Immature natural killer cell (primary cell): ENCODE data around the gene NEO1. TPM values are rescaled to one million over a fixed set of nuclear protein-coding genes. Genes with fewer than 3 reads are reported as not detected.
A peak's percentile ranks its signal among the peaks of the same experiment; 100 is the strongest.

Experiments
- DNase-seq, 3 donors: peaks; one replicate each; pipeline ENCODE4 v3.0.0; 2022; ENCODE audit warnings: mixed read lengths in 1 of 3
- H3K27ac Mint-ChIP-seq, 6 donors: one replicate each; pipeline ENCODE4 v1.8.0; 2020; ENCODE audit warnings: mixed read lengths in 6 of 6, mild to moderate bottlenecking in 5 of 6, inconsistent platforms in 4 of 6, moderate library complexity in 3 of 6
- H3K27me3 Mint-ChIP-seq, 3 donors: one replicate each; pipeline ENCODE4 v1.8.0; 2020 to 2021; ENCODE audit warnings: low read depth in 3 of 3, mild to moderate bottlenecking in 3 of 3, mixed read lengths in 3 of 3, moderate library complexity in 3 of 3, inconsistent platforms in 1 of 3
- H3K36me3 Mint-ChIP-seq, 3 donors: one replicate each; pipeline ENCODE4 v1.8.0; 2020; ENCODE audit warnings: mixed read lengths in 3 of 3, inconsistent platforms in 2 of 3, mild to moderate bottlenecking in 2 of 3
- H3K4me1 Mint-ChIP-seq, 2 donors: one replicate each; pipeline ENCODE4 v1.8.0; 2020; ENCODE audit warnings: inconsistent platforms in 2 of 2, mild to moderate bottlenecking in 2 of 2, mixed read lengths in 2 of 2, moderate library complexity in 1 of 2
- H3K4me3 Mint-ChIP-seq, 5 donors: one replicate each; pipeline ENCODE4 v1.8.0; 2020; ENCODE audit warnings: mild to moderate bottlenecking in 5 of 5, mixed read lengths in 5 of 5, inconsistent platforms in 3 of 5, moderate library complexity in 3 of 5
- H3K9me3 Mint-ChIP-seq, 6 donors: one replicate each; pipeline ENCODE4 v1.8.0; 2020; ENCODE audit warnings: mild to moderate bottlenecking in 6 of 6, mixed read lengths in 6 of 6, inconsistent platforms in 4 of 6, moderate library complexity in 3 of 6
- polyA plus RNA-seq, 3 donors: library from polyadenylated mRNA; unstranded; fragments of 300-500 nt; fragmentation: Illumina TruSeq; gene quantifications; one replicate each; pipeline ENCODE4 v1.2.3, GENCODE V29; 2021

NEO1 gene
- polyA plus RNA-seq, 3 donors from 2014 or later = 2.2 to 6.0 (median 2.4) TPM

GRCh38 chr15:73047882-73048281 is 4.4 kb upstream of the NEO1 start:
- H3K27ac Mint-ChIP-seq = no peak overlapping the region
- no peak for DNase-seq
- H3K27me3 Mint-ChIP-seq = peaks cover 4 to 14% (median 6%) of the 10 kb centered on the region in 3 donors
- peaks cover 2 to 7% of the 10 kb centered on the region in 2 donors for H3K4me1 Mint-ChIP-seq
- no peaks in the 10 kb centered on the region for H3K9me3 Mint-ChIP-seq
- no peak overlapping the region for H3K4me3 Mint-ChIP-seq
- no peaks in the 10 kb centered on the region for H3K36me3 Mint-ChIP-seq

GRCh38 chr15:73048624-73049295 is 3.5 kb upstream of the NEO1 start:
- H3K4me3 Mint-ChIP-seq = no peak overlapping the region
- H3K4me1 Mint-ChIP-seq = peaks cover 9 to 15% of the 10 kb centered on the region in 2 donors
- H3K9me3 Mint-ChIP-seq = no peaks in the 10 kb centered on the region
- H3K27me3 Mint-ChIP-seq = peaks cover 8 to 19% (median 9%) of the 10 kb centered on the region in 3 donors
- DNase-seq = no peak
- H3K36me3 Mint-ChIP-seq = no peaks in the 10 kb centered on the region
- no peak overlapping the region for H3K27ac Mint-ChIP-seq

GRCh38 chr15:73049564-73050215 is 2.6 kb upstream of the NEO1 start:
- peaks cover 8 to 19% (median 9%) of the 10 kb centered on the region in 3 donors for H3K27me3 Mint-ChIP-seq
- H3K9me3 Mint-ChIP-seq = no peaks in the 10 kb centered on the region
- peaks cover 9 to 15% of the 10 kb centered on the region in 2 donors for H3K4me1 Mint-ChIP-seq
- H3K27ac Mint-ChIP-seq = no peak overlapping the region
- no peaks in the 10 kb centered on the region for H3K36me3 Mint-ChIP-seq
- H3K4me3 Mint-ChIP-seq = peak overlapping the region in 2 of 5 donors; percentile 34 to 40
- DNase-seq = no peak

GRCh38 chr15:73050561-73051295 is 1.5 kb upstream of the NEO1 start:
- DNase-seq = no peak
- Mint-ChIP-seq H3K27me3 (peaks cover 8 to 19% (median 9%) of the 10 kb centered on the region in 3 donors), H3K4me1 (peaks cover 9 to 15% of the 10 kb centered on the region in 2 donors), H3K4me3 (peak overlapping the region; percentile 78 to 85 (median 81)), H3K36me3 (no peaks in the 10 kb centered on the region), H3K27ac (peak overlapping the region in 4 of 6 donors; percentile 32 to 77 (median 56)), H3K9me3 (no peaks in the 10 kb centered on the region)

GRCh38 chr15:73051391-73051806 is 864 bp upstream of the NEO1 start:
- Mint-ChIP-seq H3K9me3 (no peaks in the 10 kb centered on the region), H3K4me3 (peak overlapping the region; percentile 81 to 85 (median 82)), H3K4me1 (peaks cover 9 to 15% of the 10 kb centered on the region in 2 donors), H3K36me3 (no peaks in the 10 kb centered on the region), H3K27me3 (peaks cover 8 to 14% (median 9%) of the 10 kb centered on the region in 3 donors), H3K27ac (peak overlapping the region in 5 of 6 donors; percentile 32 to 77 (median 36))
- DNase-seq = no peak

- peak; percentile 17 to 25 (median 19) for DNase-seq
- Mint-ChIP-seq H3K4me1 (peaks cover 9 to 15% of the 10 kb centered on the region in 2 donors), H3K27me3 (peaks cover 8 to 11% (median 9%) of the 10 kb centered on the region in 3 donors), H3K36me3 (no peaks in the 10 kb centered on the region), H3K27ac (peak overlapping the region in 5 of 6 donors; percentile 28 to 86 (median 67)), H3K4me3 (peak overlapping the region; percentile 83 to 91 (median 86)), H3K9me3 (no peaks in the 10 kb centered on the region)
Observed at GRCh38 chr15:73052653-73053397, 562 bp downstream of the NEO1 start.

- H3K4me1 Mint-ChIP-seq = peaks cover 9 to 15% of the 10 kb centered on the region in 2 donors
- H3K9me3 Mint-ChIP-seq = no peaks in the 10 kb centered on the region
- H3K27me3 Mint-ChIP-seq = peaks cover 8 to 11% (median 9%) of the 10 kb centered on the region in 3 donors
- H3K4me3 Mint-ChIP-seq = peak overlapping the region; percentile 83 to 91 (median 86)
- H3K36me3 Mint-ChIP-seq = no peaks in the 10 kb centered on the region
- DNase-seq = no peak
- peak overlapping the region in 5 of 6 donors; percentile 28 to 86 (median 67) for H3K27ac Mint-ChIP-seq
Observed at GRCh38 chr15:73053398-73053723, 1.1 kb downstream of the NEO1 start.

- no peaks in the 10 kb centered on the region for H3K36me3 Mint-ChIP-seq
- H3K4me3 Mint-ChIP-seq = no peak overlapping the region
- H3K27ac Mint-ChIP-seq = no peak overlapping the region
- H3K4me1 Mint-ChIP-seq = peaks cover 9 to 15% of the 10 kb centered on the region in 2 donors
- peaks cover 5 to 9% (median 6%) of the 10 kb centered on the region in 3 donors for H3K27me3 Mint-ChIP-seq
- no peaks in the 10 kb centered on the region for H3K9me3 Mint-ChIP-seq
- DNase-seq = no peak
Observed at GRCh38 chr15:73054417-73054953, 2.2 kb downstream of the NEO1 start.

GRCh38 chr15:73056460-73056859 is 4.2 kb downstream of the NEO1 start:
- Mint-ChIP-seq H3K27ac (no peak overlapping the region), H3K9me3 (no peaks in the 10 kb centered on the region), H3K4me3 (no peak overlapping the region), H3K4me1 (peaks cover 7 to 10% of the 10 kb centered on the region in 2 donors), H3K27me3 (peaks cover 4 to 8% (median 4%) of the 10 kb centered on the region in 3 donors), H3K36me3 (no peaks in the 10 kb centered on the region)
- DNase-seq = no peak

- Mint-ChIP-seq H3K9me3 (no peaks in the 10 kb centered on the region), H3K4me1 (peaks cover 2% of the 10 kb centered on the region in 2 donors), H3K4me3 (no peak overlapping the region), H3K27ac (no peak overlapping the region), H3K36me3 (no peaks in the 10 kb centered on the region), H3K27me3 (peaks cover 3 to 6% (median 3%) of the 10 kb centered on the region in 3 donors)
- no peak for DNase-seq
Observed at GRCh38 chr15:73058437-73058836, 6.2 kb downstream of the NEO1 start.

- Mint-ChIP-seq H3K4me1 (peaks cover 3 to 6% of the 10 kb centered on the region in 2 donors), H3K27me3 (peaks cover 2 to 14% (median 13%) of the 10 kb centered on the region in 3 donors), H3K36me3 (no peaks in the 10 kb centered on the region), H3K9me3 (no peaks in the 10 kb centered on the region), H3K4me3 (no peak overlapping the region), H3K27ac (no peak overlapping the region)
- no peak for DNase-seq
Observed at GRCh38 chr15:73065114-73065513, 12.9 kb downstream of the NEO1 start.

- Mint-ChIP-seq H3K36me3 (no peaks in the 10 kb centered on the region), H3K4me3 (no peak overlapping the region), H3K27me3 (peaks cover 0 to 8% (median 4%) of the 10 kb centered on the region in 3 donors), H3K27ac (no peak overlapping the region), H3K9me3 (no peaks in the 10 kb centered on the region), H3K4me1 (peaks cover 10% of the 10 kb centered on the region in 2 donors)
- no peak for DNase-seq
Observed at GRCh38 chr15:73069109-73069508, 16.8 kb downstream of the NEO1 start.

- Mint-ChIP-seq H3K36me3 (no peaks in the 10 kb centered on the region), H3K4me3 (no peak overlapping the region), H3K4me1 (peaks cover 10% of the 10 kb centered on the region in 2 donors), H3K9me3 (no peaks in the 10 kb centered on the region), H3K27ac (no peak overlapping the region), H3K27me3 (peaks cover 0 to 6% (median under 1%) of the 10 kb centered on the region in 3 donors)
- no peak for DNase-seq
Observed at GRCh38 chr15:73072894-73073293, 20.6 kb downstream of the NEO1 start.
